A549 (cell line): ENCODE results near the gene PEX5.

ENCODE experiments used
- GATA3 ChIP-seq: IDR thresholded peaks from 2 replicates; pipeline ENCODE4 v1.6.1; 2012; ENCODE audit warnings: borderline replicate concordance
- HDAC2 ChIP-seq: fragments of 200-600 bp; sonication (generic); IDR thresholded peaks from 2 replicates; pipeline ENCODE4 v1.6.1; 2016
- KDM1A ChIP-seq: fragments of 200-600 bp; sonication (generic); IDR thresholded peaks from 2 replicates; pipeline ENCODE4 v1.6.1; 2016; ENCODE audit warnings: low read depth, mild to moderate bottlenecking
- KDM5A ChIP-seq: fragments of 200-600 bp; sonication (generic); IDR thresholded peaks from 2 replicates; pipeline ENCODE4 v1.6.1; 2016; ENCODE audit warnings: antibody characterized with exemption, mild to moderate bottlenecking
- POLR2A ChIP-seq: IDR thresholded peaks from 2 replicates; pipeline ENCODE4 v1.6.1; 2012; ENCODE audit warnings: mild to moderate bottlenecking, low read length
- POLR2AphosphoS2 ChIP-seq: conservative IDR thresholded peaks from 2 replicates; pipeline ENCODE4 v1.6.1; 2012; ENCODE audit warnings: low read length, improper control_type of control experiment, inconsistent platforms
- RAD21 ChIP-seq, 2 experiments: fragments of >200 bp in 1 of 2; sonication (Bioruptor Twin) in 1 of 2; formaldehyde crosslinking in 1 of 2; IDR thresholded peaks in 1 of 2; conservative IDR thresholded peaks in 1 of 2; 2 replicates in 1 of 2; 3 replicates in 1 of 2; pipeline ENCODE4 v1.6.1; 2012 to 2018; ENCODE audit warnings: inconsistent platforms in 1 of 2
- SREBF2 ChIP-seq: fragments of 450-650 bp; IDR thresholded peaks from 2 replicates; pipeline ENCODE4 v1.6.1; 2014; ENCODE audit warnings: mild to moderate bottlenecking, moderate library complexity
- TF ChIP-seq, protein P1 (sequence below): fragments of 200-600 bp; sonication (generic); IDR thresholded peaks from 2 replicates; pipeline ENCODE4 v1.6.1; 2016; ENCODE audit warnings: antibody characterized with exemption, mild to moderate bottlenecking, moderate library complexity
- TF ChIP-seq, protein P2 (sequence below): fragments of >200 bp; sonication (Bioruptor Twin); formaldehyde crosslinking; IDR thresholded peaks from 3 replicates; pipeline ENCODE4 v1.5.1; 2016

DNA sequence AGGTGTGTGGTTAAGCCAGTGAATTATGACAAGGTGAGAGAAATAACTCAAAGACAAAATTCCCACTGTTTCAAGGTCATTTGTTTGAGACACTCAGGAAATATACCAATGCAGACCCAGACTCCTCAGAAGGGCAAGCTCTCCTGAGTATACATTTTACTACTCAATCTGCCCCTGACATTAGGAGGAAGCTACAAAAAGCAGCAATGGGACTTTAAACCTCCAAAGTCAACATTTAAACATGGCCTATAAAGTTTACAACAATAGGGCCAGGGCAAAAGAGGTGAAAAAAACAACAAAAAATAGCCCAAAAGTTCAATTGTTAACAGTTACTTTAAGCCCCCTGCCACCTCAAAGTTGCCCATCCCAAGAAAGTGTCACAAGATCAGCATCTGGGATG is 19.5 kb upstream of the PEX5 start:
- no peak for TF ChIP-seq POLR2A
- TF ChIP-seq GATA3 = no peak
- TF ChIP-seq, protein P1, sequence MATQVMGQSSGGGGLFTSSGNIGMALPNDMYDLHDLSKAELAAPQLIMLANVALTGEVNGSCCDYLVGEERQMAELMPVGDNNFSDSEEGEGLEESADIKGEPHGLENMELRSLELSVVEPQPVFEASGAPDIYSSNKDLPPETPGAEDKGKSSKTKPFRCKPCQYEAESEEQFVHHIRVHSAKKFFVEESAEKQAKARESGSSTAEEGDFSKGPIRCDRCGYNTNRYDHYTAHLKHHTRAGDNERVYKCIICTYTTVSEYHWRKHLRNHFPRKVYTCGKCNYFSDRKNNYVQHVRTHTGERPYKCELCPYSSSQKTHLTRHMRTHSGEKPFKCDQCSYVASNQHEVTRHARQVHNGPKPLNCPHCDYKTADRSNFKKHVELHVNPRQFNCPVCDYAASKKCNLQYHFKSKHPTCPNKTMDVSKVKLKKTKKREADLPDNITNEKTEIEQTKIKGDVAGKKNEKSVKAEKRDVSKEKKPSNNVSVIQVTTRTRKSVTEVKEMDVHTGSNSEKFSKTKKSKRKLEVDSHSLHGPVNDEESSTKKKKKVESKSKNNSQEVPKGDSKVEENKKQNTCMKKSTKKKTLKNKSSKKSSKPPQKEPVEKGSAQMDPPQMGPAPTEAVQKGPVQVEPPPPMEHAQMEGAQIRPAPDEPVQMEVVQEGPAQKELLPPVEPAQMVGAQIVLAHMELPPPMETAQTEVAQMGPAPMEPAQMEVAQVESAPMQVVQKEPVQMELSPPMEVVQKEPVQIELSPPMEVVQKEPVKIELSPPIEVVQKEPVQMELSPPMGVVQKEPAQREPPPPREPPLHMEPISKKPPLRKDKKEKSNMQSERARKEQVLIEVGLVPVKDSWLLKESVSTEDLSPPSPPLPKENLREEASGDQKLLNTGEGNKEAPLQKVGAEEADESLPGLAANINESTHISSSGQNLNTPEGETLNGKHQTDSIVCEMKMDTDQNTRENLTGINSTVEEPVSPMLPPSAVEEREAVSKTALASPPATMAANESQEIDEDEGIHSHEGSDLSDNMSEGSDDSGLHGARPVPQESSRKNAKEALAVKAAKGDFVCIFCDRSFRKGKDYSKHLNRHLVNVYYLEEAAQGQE = no peak
- TF ChIP-seq, protein P2, sequence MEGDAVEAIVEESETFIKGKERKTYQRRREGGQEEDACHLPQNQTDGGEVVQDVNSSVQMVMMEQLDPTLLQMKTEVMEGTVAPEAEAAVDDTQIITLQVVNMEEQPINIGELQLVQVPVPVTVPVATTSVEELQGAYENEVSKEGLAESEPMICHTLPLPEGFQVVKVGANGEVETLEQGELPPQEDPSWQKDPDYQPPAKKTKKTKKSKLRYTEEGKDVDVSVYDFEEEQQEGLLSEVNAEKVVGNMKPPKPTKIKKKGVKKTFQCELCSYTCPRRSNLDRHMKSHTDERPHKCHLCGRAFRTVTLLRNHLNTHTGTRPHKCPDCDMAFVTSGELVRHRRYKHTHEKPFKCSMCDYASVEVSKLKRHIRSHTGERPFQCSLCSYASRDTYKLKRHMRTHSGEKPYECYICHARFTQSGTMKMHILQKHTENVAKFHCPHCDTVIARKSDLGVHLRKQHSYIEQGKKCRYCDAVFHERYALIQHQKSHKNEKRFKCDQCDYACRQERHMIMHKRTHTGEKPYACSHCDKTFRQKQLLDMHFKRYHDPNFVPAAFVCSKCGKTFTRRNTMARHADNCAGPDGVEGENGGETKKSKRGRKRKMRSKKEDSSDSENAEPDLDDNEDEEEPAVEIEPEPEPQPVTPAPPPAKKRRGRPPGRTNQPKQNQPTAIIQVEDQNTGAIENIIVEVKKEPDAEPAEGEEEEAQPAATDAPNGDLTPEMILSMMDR = no peak
- TF ChIP-seq SREBF2 = no peak
- TF ChIP-seq POLR2AphosphoS2 = no peak
- TF ChIP-seq KDM1A = no peak
- no peak for TF ChIP-seq HDAC2
- no peak for TF ChIP-seq RAD21 (conservative IDR thresholded peaks at IDR 0.05 in 1 of 2, IDR thresholded peaks at IDR 0.05 in 1 of 2)
- TF ChIP-seq KDM5A = no peak
